A172 (cell line): ENCODE measurements around the gene SLC45A2. TPM values are rescaled to one million over a fixed set of nuclear protein-coding genes. Genes with fewer than 3 reads are reported as not detected.

Experiments
- DNase-seq: peaks from one replicate; pipeline ENCODE4 v3.0.0-alpha.2; 2015; ENCODE audit warnings: low spot score
- total RNA-seq: library from RNA; depleted of rRNA; stranded (reverse); fragments of >200 nt; shearing (Covaris generic); gene quantifications from 2 replicates; pipeline ENCODE4 v1.2.3, GENCODE V29; 2014

Gene SLC45A2
- total RNA-seq, 1 experiment from 2014 or later = not detected

DNA sequence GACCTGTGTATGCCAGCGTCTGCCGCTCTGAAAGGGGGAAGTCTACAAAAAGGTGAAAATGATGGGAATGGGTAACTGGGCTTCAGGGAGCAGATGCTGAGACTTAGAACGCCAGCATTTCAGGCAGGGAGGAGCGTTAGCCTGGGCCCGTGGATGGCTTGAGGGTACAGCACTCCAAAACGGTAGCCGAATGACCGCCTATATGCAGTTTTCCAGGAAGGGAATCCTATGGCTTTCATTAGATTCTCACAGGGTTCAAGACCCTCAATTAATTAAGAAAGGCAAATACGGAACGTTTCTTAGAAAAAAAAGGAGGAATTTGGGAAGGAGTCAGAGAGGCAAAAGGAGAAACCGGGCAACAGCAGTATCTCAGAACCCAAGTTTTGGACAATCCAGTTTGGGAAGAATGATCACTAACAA is 22.7 kb upstream of the SLC45A2 start:
- DNase-seq = peak; percentile 3

DNA sequence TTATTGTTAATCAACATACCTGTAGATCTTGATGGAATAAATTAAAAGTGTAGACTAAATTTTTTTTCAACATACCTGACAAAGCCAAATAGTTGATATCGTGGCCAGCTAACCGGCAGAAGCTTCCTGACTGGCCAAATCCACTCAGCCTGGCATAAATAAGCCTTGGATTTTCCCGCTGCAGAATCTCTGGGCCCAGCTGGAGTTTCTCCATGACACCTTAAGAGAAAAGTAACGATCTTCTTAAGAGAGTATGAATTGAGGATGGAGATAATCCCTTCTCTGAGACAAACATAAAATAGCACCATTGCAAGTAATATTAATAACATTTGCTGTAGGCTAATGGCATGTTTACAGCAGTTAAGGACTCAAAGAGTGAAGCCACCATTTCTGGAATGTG is 21.2 kb upstream of the SLC45A2 start:
- DNase-seq = no peak

DNA sequence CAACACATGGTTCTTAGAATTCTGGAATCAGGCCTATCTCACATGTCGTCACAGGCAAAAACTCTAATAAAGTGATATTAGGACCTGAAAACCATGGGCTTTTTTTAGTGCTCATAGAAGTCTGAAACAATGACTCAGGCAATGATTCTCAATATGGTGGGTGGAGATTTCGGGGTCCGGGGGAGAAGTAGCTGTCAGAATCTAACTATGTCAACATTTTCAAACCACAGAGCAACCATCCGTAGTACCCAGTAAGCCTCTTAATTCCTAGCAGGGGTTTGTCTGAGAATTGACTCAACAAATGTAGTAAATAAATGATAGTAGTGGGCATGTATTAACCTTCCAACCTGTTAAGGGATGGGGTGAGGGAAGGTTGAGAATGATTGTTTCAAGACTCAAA is 20.7 kb upstream of the SLC45A2 start:
- DNase-seq = no peak

DNA sequence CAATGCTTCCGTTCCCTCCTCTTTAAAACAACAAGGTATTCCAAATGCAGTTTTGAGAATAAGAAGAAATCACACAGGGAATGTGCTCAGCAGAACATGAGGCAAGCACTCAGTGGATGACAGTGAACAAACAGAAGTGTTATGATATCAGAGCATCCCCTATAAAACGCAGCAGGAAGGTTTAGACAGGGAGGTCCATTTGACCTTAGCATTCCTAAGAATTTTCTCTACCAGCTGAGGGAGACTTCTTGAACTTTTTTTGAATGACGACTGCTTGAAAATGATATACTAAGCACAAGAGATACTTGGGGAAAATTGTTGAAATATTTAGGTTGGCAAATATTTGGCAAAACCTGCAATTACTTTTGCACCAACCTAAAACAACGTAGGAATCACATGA is 19.4 kb upstream of the SLC45A2 start:
- no peak for DNase-seq

DNA sequence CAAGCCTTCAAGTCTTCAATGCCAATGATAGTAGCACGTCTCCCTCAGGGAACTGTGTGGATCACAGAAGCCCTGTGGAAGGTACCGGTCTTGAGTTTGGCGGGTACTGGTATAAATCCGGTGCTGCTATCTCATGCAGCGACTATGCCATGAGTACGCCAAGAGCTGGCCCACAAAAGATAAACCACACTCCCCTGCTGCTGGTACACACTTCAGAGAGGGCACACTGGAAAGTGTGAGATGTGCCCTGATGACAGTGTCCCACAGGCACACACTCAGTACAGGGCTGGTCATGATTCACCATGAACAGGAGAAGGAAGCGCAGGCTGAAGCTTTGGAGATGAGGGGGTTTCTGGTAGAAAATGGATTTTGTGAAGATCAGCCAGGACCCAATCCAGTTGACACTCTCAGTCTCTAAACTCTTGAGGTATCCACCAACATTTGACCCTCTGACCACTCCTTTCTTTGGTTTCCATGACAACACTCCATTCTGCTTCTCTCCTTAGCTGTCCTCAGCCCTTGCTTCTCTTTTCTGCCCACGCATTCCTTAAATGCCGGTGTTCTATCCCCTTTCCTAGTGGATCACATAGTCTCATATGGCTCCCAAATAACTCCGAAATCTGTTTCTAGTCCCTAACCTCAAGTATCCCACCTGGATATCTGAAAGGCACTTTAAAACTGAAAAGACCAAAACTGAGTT is 18.3 kb upstream of the SLC45A2 start:
- DNase-seq = no peak

DNA sequence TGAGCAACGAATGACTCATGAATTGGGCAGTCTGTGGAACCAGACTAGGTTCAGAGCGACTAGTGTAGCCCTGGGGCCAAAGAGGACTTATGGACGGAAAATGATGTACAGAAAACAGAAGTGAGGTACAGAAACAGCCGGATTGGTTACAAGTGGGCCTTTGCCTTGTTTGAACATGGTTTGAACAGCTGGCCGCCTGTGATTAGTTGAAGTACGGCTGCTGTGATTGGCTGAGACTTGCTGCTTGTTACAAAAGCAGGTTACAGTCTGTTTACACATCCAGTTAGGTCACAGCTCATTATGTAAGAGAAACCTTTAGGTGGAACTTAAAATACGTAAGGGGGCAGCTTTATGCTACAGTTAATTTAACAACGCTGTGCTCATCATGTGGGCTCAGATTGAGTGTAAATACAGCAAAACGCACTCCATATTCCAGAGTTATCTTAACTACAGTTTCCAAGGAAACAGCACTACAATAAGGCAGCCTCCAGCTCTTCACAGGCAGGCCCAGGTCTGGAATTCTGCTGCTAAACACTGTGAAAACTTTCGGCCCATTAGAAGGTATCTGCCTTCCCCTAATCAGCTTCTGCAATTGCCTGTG is 16.8 kb upstream of the SLC45A2 start:
- no peak for DNase-seq

DNA sequence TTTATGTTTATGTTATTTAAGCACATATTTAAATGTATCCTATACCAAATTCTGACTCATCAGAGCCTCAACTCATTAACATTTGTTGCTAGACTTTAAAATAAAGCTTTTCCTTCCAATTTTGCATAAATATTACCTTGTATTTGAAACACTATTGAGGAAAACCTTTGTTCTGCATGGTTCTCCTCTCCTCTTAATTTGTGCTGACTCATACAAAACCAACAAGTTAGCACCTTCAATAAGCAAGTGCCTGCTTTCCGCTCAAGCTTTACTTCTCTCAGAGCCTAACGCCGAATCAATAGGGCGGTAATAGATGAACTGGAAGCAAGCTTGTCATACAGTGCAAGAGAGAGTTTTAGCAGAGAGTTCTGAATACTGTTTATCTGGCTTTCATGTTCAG is 15.5 kb upstream of the SLC45A2 start:
- DNase-seq = no peak

DNA sequence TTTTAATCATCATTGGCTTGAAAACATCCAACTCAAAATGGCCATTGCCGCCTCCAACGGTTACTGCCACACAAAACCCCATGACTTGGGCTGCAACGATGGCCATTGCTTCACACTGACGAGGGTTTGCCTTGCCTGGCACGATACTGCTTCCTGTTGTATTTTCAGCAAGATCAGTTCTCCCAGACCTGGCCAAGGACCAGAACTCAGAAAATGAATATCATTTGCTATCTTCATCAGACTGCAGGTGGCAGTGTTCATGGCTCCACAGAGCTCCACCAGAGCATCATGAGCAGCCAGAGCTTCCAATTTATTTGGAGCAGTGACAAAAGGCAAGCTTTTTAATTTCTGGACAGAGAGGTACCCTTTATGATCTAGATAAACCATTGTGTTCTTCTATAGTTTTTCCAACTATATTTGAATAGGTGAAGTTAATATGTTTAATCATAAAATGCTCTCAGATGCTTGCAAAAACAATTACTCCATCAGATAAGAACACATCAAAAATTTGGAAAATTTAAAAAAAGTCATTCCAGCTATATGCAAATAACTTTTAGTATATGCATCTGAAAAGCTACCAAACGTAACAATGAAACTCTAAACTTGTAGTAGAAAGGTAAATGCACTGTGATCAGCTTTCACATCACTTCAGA is 13.0 kb upstream of the SLC45A2 start:
- peak; percentile 81 for DNase-seq

DNA sequence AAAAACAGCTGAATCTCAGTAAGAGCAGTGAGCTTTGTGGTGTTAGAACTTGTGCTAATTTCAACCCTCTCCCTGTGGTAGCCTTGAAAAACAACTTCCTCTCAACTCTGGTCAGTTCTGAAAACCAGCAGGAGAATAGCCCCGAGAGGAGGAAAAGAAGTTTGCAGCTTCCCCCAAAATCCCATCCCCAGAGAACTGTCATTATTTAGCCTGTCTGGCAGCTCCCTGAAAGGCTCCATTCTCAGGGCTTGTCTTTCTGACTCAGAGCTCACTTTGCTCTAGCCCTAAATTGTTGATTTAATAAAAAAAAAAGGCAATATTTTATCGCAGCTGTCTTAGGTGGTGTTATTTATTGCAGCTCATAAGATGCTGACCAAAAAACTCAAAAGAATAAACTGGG is 11.4 kb upstream of the SLC45A2 start:
- no peak for DNase-seq

DNA sequence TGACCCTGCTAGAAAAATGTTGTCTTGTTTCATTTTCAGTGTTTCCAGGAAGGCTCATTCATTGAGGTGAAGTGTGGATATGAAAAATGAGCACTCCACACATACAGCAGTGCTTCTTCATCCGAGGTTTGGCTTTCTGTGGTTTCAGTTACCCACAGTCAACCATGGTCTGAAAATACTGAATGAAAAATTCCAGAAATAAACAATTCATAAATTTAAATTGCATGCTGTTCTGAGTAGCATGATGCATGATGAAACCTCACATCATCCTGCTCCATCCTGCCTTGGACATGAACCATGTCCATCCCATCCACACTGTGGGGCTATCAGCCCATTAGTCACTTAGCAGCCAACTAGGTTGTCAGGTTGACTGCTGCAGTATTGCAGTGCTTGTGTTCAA is 10.4 kb upstream of the SLC45A2 start:
- DNase-seq = no peak

DNA sequence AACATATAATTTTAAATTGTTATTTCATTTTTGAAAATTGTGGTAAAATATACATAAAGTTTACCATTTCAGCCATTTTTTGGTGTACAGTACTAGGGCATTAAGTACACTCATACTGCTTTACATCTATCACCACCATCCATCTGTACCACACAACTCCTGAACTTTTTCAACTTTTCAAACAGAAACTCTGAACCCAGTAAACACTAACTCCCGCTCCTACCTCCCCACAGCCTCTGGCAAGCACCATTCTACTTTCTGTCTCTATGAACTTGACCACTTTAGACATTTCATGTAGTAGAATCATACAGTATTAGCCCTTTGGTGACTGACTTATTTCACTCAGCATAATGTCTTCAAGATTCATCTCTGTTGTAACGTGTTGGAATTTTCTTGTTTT is 8.4 kb upstream of the SLC45A2 start:
- DNase-seq = no peak

DNA sequence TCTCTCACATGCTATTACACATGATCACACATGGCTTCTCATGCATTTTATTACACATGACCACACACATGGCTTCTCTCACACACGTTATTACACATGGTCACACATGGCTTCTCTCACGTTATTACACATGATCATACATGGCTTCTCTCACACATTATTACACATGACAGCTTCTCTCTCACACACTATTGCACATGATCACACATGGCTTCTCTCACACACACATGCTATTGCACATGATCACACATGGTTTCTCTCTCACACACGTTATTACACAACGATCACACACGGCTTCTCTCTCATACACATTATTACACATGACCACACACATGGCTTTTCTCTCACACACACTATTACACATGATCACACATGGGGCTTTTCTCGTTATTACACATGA is 954 bp upstream of the SLC45A2 start:
- DNase-seq = no peak

DNA sequence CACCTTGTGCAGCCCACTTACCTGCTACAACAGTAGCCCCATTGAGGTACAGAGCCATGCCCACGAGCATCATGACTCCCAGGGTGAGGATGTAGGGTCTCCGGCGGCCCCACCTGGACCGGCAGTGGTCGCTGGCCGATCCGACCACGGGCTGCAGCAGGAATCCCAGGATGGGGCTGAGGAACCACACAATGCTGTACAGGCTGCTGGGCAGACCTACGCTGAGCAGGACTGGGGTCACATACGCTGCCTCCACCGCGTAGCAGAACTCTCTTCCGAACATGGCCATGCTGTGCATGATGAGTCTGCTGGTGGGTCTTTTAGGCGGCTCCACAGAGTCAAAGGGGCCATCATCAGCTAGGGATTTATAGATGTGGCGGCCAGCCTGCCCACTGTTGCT is 315 bp downstream of the SLC45A2 start:
- no peak for DNase-seq

DNA sequence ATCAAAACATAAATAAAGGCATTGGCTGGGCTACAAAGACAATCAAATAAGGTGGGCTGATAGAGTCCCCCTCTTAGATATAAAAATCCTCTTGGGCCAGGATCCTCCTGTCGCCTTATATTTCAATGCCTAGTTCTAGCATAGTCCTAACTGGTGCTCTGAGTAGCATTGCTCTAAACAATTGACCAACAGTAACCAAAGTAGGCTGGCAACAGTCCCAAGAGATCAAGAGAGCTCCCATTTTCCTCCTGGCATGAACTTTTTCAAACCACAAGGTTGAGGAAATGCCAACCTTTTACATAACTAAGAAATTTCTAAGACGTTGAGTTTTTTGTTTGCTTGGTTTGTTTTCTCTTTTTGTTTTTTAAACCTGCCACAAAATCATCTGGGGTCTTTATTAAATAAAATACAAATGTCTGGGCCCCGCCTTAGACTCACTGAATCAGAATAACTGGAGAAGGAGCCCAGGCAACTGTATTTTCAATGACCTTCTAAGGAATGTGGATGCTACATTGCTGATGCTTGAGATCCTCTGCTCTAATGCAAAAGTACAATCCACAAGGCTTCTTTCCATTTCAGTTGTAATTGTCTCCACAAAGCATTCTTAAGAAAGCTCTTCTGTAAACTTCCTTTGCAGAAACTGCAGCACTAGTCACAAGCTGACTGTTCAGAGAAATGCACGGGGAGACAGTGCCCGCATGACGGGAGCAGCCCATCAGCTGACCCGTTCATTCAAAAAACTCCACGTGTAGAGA is 2.9 kb downstream of the SLC45A2 start:
- peak; percentile 16 for DNase-seq

DNA sequence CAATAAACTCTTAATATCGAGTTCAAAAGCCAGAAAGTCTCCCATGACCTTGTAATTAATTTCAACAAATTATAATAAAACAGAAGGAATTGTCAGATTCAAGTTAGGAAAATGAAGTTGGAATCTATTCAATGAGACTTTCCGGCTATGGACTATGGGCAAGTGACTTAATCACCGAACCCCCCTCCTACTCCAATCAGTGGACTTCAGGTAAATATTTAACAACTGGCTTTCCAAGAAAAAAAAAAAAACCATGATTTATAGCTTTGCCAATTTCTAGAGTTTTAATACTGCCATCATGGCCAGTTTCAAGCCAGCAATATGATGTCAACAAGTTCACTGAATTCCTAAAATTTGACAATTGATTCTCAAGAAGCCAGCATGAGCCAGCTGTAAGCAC is 4.5 kb downstream of the SLC45A2 start:
- no peak for DNase-seq

DNA sequence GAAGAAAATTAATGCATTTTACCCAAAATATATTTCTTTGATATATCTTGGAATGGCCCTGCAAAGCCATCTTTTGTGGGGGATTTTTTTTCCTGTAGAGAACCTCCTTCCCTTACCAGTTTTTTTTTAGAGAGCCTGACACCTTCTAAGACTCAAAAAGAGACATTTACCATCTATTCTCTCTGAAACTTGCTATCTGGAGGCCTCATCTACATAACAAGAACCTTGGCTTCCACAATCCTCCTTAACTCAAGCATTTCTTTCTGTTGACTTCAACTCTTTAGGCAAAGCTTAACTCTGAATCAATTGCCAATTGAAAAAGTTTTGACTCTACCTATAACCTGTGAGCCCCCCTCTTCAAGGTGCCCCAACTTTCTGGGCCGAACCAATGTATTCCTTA is 6.2 kb downstream of the SLC45A2 start:
- DNase-seq = no peak

DNA sequence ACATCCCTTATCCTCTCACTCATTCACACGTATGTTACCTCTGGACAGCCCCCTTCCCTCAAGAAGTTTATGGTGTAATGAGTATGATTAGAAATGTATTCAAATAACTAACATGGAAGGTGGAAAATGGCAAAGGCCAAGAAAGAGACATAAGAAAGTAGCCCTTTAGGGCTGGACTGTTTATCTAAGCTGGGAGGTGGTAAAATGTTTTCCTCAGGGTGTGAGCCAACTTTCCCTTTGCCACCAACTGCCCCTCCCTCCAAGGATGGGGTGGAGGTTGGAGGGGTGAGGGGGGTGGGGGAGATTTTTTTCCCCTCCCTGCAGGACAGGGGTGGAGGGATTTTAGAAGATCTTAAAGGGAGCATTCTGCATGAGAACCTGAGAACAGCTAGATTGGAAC is 8.2 kb downstream of the SLC45A2 start:
- DNase-seq = no peak

DNA sequence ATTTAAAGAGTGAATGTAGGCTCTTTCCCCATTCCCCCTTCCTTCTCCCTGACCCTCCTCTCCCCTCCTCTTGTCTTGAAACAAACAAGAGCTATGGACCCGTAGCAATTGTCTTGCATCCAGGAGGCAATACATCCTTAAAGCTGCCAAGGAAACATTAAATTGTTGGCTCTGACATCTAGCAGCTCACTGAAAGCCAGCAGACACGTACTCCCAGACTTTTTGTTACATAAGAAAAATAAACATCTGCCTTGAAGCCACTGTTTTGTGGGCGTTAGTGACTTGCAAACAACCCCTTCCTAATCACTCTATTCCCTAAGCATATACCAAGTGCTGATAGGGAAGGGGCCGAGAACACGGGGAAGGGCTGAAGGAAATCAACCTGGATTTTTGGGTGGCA is 8.6 kb downstream of the SLC45A2 start:
- no peak for DNase-seq

DNA sequence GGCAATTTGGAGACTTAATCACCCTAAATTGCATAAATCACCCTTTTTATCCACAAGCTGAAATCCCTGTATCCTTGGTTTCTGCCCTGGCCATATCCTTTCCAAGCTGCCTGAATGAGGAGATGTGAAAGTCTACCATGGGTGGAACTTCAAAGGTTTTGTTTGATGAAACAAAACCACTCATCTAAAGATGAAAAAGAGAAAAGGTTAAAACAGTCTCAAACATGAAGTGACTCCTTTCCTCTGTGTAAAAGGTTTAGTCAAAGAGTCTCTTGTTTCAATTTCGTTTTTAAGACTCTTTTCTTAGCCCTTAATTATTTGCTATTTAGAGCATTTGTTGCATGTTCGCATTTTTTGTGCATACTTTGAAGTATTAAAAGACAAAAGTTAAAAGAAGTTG is 11.2 kb downstream of the SLC45A2 start:
- no peak for DNase-seq

DNA sequence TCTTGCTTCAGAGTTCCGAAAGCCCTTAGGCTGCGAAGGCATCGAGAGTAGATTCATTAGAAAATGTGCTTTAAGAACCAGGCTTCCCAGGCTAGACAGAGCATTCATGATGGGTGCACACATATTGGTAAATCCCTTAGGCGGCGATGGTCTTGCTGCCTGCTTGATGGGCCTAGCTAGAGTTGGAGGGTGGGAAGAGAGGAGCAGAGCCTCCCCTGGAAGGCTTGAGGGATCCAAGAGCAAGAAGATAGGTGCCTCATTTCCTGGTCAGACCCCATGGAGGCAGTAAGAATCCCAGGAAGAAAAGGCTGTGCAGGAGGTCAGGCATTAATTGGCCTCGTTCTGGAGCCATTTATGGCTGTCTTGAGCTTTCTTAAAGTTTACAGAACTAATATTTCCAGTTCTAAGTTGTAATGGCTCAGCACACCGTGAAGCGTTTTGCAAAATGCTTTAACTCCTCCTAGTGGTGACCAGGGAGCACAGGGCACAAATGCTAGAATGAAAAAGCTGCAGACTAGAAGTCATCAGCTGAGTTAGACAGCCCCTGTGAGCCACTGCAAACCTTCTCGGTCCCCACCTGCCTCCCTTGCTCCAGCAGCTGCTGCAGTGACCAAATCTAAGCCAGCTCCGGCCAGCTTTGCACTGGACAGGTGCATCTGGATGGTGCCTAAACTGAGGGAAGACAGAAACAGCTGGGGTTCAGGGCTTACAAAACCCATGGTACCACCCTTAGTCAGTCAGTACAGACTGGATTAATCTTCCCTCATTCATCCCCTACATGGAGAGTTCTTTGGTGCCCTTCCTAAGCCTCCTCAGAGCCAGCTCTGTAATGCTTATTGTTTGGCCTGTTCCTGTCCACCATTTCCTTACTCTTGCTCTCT is 14.7 kb downstream of the SLC45A2 start:
- DNase-seq = peak; percentile 44

DNA sequence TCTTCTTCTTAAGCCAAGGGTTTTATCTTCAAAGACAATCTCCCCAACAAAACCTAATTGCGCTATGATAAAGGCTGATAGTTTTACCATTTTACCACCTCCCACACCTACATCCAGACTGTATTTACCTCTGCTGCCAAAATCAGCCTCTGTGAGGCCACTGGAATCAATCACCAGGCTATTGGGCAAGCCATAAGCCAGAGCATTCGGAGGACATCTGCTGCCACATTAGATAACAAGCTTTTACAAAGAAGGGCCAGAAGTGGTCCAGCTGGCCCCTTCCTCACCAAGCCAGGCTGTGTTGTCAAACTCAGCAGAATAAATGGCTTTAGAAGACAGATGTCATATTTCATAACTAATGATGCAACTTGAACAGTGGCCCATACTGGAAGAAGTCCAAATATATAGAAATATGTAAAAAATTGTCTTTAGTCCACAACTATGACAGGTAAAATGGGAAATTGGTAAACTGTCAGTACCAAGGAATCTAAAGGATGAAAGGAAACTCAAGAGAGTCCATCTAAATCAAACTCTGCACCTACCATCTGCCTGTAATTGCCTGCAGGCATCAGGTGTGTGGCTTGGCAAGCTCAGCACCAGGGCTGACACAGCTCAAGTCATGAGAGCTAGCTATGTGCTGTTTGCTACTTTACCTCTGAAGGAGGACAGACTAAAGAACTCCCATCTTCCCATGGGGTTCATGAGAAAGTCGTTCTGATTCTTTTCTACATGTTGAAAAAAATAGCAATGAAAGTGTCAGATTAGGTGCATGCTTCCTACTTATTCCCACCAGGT is 16.1 kb downstream of the SLC45A2 start:
- no peak for DNase-seq
